ENCODE data around the gene DMAC2L.
"Not testable (repeated sequence)": the region's sequence is repeated elsewhere in the genome, so short reads cannot be mapped to it uniquely, and the experiment has no call there.

Gene DMAC2L

GRCh38 chr14:50353126-50353525 is 41.0 kb downstream of the DMAC2L start:
- no peak for FAIRE-seq
- no peak for DNase-seq (ENCODE audit: insufficient read length, low spot score)

- DNase-seq (ENCODE audit: insufficient read length, low spot score) (no peak), FAIRE-seq (no peak)
Observed at GRCh38 chr14:50354527-50354926, 42.4 kb downstream of the DMAC2L start.

GRCh38 chr14:50355692-50356091 is 43.6 kb downstream of the DMAC2L start:
- no peak for DNase-seq (ENCODE audit: insufficient read length, low spot score)
- FAIRE-seq = no peak

GRCh38 chr14:50356283-50356682 is 44.2 kb downstream of the DMAC2L start:
- FAIRE-seq; DNase-seq (ENCODE audit: insufficient read length, low spot score): not testable (repeated sequence)

GRCh38 chr14:50357124-50357523 is 45.0 kb downstream of the DMAC2L start:
- DNase-seq (ENCODE audit: insufficient read length, low spot score) = no peak
- no peak for FAIRE-seq

GRCh38 chr14:50357753-50358395 is 45.8 kb downstream of the DMAC2L start:
- FAIRE-seq = no peak
- DNase-seq (ENCODE audit: insufficient read length, low spot score) = no peak

- no peak for FAIRE-seq
- DNase-seq (ENCODE audit: insufficient read length, low spot score) = no peak
Observed at GRCh38 chr14:50359631-50360030, 47.5 kb downstream of the DMAC2L start.

GRCh38 chr14:50360093-50360492 is 48.0 kb downstream of the DMAC2L start:
- no peak for FAIRE-seq
- no peak for DNase-seq (ENCODE audit: insufficient read length, low spot score)

- no peak for FAIRE-seq
- DNase-seq (ENCODE audit: insufficient read length, low spot score) = no peak
Observed at GRCh38 chr14:50360851-50361250, 48.7 kb downstream of the DMAC2L start.

- not testable (repeated sequence) for DNase-seq (ENCODE audit: insufficient read length, low spot score); FAIRE-seq
Observed at GRCh38 chr14:50361473-50362403, 49.6 kb downstream of the DMAC2L start.

- DNase-seq (ENCODE audit: insufficient read length, low spot score) (no peak), FAIRE-seq (no peak)
Observed at GRCh38 chr14:50362764-50363713, 50.9 kb downstream of the DMAC2L start.

- DNase-seq (ENCODE audit: insufficient read length, low spot score) (no peak), FAIRE-seq (no peak)
Observed at GRCh38 chr14:50363714-50364111, 51.6 kb downstream of the DMAC2L start.

GRCh38 chr14:50364792-50365191 is 52.7 kb downstream of the DMAC2L start:
- FAIRE-seq = no peak

GRCh38 chr14:50365572-50365971 is 53.4 kb downstream of the DMAC2L start:
- not testable (repeated sequence) for DNase-seq (ENCODE audit: insufficient read length, low spot score); FAIRE-seq

More at GRCh38 chr14:50364792-50365191, 52.7 kb downstream of the DMAC2L start:
- no peak for DNase-seq (ENCODE audit: insufficient read length, low spot score)

GRCh38 chr14:50366115-50366514 is 54.0 kb downstream of the DMAC2L start:
- DNase-seq (ENCODE audit: insufficient read length, low spot score) = no peak
- FAIRE-seq = no peak

GRCh38 chr14:50366589-50366988 is 54.5 kb downstream of the DMAC2L start:
- DNase-seq (ENCODE audit: insufficient read length, low spot score) (no peak), FAIRE-seq (no peak)

GRCh38 chr14:50371546-50371945 is 59.4 kb downstream of the DMAC2L start:
- FAIRE-seq (no peak), DNase-seq (ENCODE audit: insufficient read length, low spot score) (no peak)

GRCh38 chr14:50373959-50374358 is 61.8 kb downstream of the DMAC2L start:
- FAIRE-seq (no peak), DNase-seq (ENCODE audit: insufficient read length, low spot score) (no peak)

- no peak for DNase-seq (ENCODE audit: insufficient read length, low spot score)
- FAIRE-seq = no peak
Observed at GRCh38 chr14:50375760-50376159, 63.6 kb downstream of the DMAC2L start.

Data from HTR-8/SVneo (cell line).